BLaER1 (cell line): Measurements from ENCODE around the gene MAS1.
"Not testable (repeated sequence)": the region's sequence is repeated elsewhere in the genome, so short reads cannot be mapped to it uniquely, and the experiment has no call there.

Source experiments
- H3K27ac ChIP-seq: shearing (Covaris generic); formaldehyde crosslinking; 2 replicates; pipeline ENCODE4 v1.8.1; 2022
- H3K27me3 ChIP-seq: shearing (Covaris generic); formaldehyde crosslinking; 2 replicates; pipeline ENCODE4 v1.8.1; 2022
- H3K36me3 ChIP-seq: shearing (Covaris generic); formaldehyde crosslinking; 2 replicates; pipeline ENCODE4 v1.8.1; 2022
- H3K4me1 ChIP-seq: shearing (Covaris generic); formaldehyde crosslinking; 2 replicates; pipeline ENCODE4 v1.8.1; 2022
- H3K4me2 ChIP-seq: shearing (Covaris generic); formaldehyde crosslinking; 2 replicates; pipeline ENCODE4 v1.8.1; 2022
- H3K4me3 ChIP-seq: shearing (Covaris generic); formaldehyde crosslinking; 2 replicates; pipeline ENCODE4 v1.8.1; 2022
- H3K9ac ChIP-seq: shearing (Covaris generic); formaldehyde crosslinking; 2 replicates; pipeline ENCODE4 v1.8.1; 2022
- H3K9me3 ChIP-seq: shearing (Covaris generic); formaldehyde crosslinking; 2 replicates; pipeline ENCODE4 v1.8.1; 2022
- H4K20me1 ChIP-seq: shearing (Covaris generic); formaldehyde crosslinking; 2 replicates; pipeline ENCODE4 v1.8.1; 2022
- Cebpa-rat ChIP-seq: shearing (Covaris generic); IDR thresholded peaks from 2 replicates; pipeline ENCODE4 v1.8.1; 2022

MAS1 gene

GRCh38 chr6:159890792-159891191 lies at the start of gene MAS1:
TSS of gene MAS1 (plus strand) at chr6:159890988. CDS start at chr6:159906956, 15,968 bp downstream.
- no peak for TF ChIP-seq Cebpa-rat
- no peaks in the 10 kb centered on the region for H4K20me1 ChIP-seq
- no peak within 1 kb of the TSS for H3K27ac ChIP-seq
- no peak within 1 kb of the TSS for H3K4me3 ChIP-seq
- no peaks in the 10 kb centered on the region for H3K27me3 ChIP-seq
- H3K9ac ChIP-seq: no peak within 1 kb of the TSS
- no peaks in the 10 kb centered on the region for H3K9me3 ChIP-seq
- no peaks in the 10 kb centered on the region for H3K36me3 ChIP-seq
- H3K4me1 ChIP-seq: no peaks in the 10 kb centered on the region
- no peak within 1 kb of the TSS for H3K4me2 ChIP-seq

GRCh38 chr6:159842035-159842434 lies 48.8 kb upstream of the MAS1 start:
- H3K4me2 ChIP-seq: no peak overlapping the region
- H3K9ac ChIP-seq: no peak overlapping the region
- H3K9me3 ChIP-seq: 0 out of 2 replicates have a peak, but pooled peaks cover 3% of the 10 kb centered on the region
- no peak overlapping the region for H3K4me3 ChIP-seq
- no peaks in the 10 kb centered on the region for H4K20me1 ChIP-seq
- no peak overlapping the region for H3K27ac ChIP-seq
- no peaks in the 10 kb centered on the region for H3K36me3 ChIP-seq
- H3K27me3 ChIP-seq: no peaks in the 10 kb centered on the region
- TF ChIP-seq Cebpa-rat: no peak
- H3K4me1 ChIP-seq: peaks cover 20% of the 10 kb centered on the region

GRCh38 chr6:159844737-159845645 lies 45.8 kb upstream of the MAS1 start:
- Histone ChIP-seq H3K27ac (no peak overlapping the region), H4K20me1 (no peaks in the 10 kb centered on the region), H3K27me3 (no peaks in the 10 kb centered on the region), H3K9me3 (peaks cover 30% of the 10 kb centered on the region), H3K4me1 (peaks cover 10% of the 10 kb centered on the region), H3K4me2 (no peak overlapping the region), H3K4me3 (no peak overlapping the region), H3K9ac (no peak overlapping the region), H3K36me3 (0 out of 2 replicates have a peak, but pooled peaks cover 6% of the 10 kb centered on the region)
- no peak for TF ChIP-seq Cebpa-rat

GRCh38 chr6:159848552-159848951 lies 42.2 kb upstream of the MAS1 start:
- H3K36me3 ChIP-seq, H4K20me1 ChIP-seq: not testable (repeated sequence)
- H3K4me1 ChIP-seq: peaks cover 16% of the 10 kb centered on the region

GRCh38 chr6:159849851-159850250 lies 40.9 kb upstream of the MAS1 start:
- H3K27ac ChIP-seq, H3K36me3 ChIP-seq, H3K4me1 ChIP-seq, H3K4me3 ChIP-seq, H4K20me1 ChIP-seq, H3K27me3 ChIP-seq, H3K9ac ChIP-seq, H3K4me2 ChIP-seq: not testable (repeated sequence)
- peaks cover 30% of the 10 kb centered on the region for H3K9me3 ChIP-seq

More at GRCh38 chr6:159848552-159848951, 42.2 kb upstream of the MAS1 start:
- not testable (repeated sequence) for H3K4me2 ChIP-seq, H3K27me3 ChIP-seq, H3K4me3 ChIP-seq, H3K27ac ChIP-seq, H3K9ac ChIP-seq
- peaks cover 30% of the 10 kb centered on the region for H3K9me3 ChIP-seq

GRCh38 chr6:159852877-159853276 lies 37.9 kb upstream of the MAS1 start:
- Histone ChIP-seq H3K4me2 (peak overlapping the region; percentile 12; the same call in 1 of the 2 replicates), H3K4me1 (peaks cover 6% of the 10 kb centered on the region; the same call in 1 of the 2 replicates), H4K20me1 (no peaks in the 10 kb centered on the region), H3K27me3 (no peaks in the 10 kb centered on the region), H3K9ac (no peak overlapping the region), H3K4me3 (no peak overlapping the region), H3K36me3 (0 out of 2 replicates have a peak, but pooled peaks cover 6% of the 10 kb centered on the region), H3K27ac (no peak overlapping the region), H3K9me3 (peaks cover 28% of the 10 kb centered on the region)
- no peak for TF ChIP-seq Cebpa-rat

- Histone ChIP-seq H3K27me3 (no peaks in the 10 kb centered on the region), H3K4me3 (no peak overlapping the region), H4K20me1 (no peaks in the 10 kb centered on the region), H3K36me3 (0 out of 2 replicates have a peak, but pooled peaks cover 3% of the 10 kb centered on the region), H3K9me3 (peaks cover 19% of the 10 kb centered on the region), H3K4me2 (no peak overlapping the region), H3K27ac (no peak overlapping the region), H3K4me1 (peaks cover 6% of the 10 kb centered on the region; the same call in 1 of the 2 replicates), H3K9ac (no peak overlapping the region)
- TF ChIP-seq Cebpa-rat: no peak
Observed at GRCh38 chr6:159853754-159854153, 37.0 kb upstream of the MAS1 start.

- no peak for TF ChIP-seq Cebpa-rat
- H3K4me2 ChIP-seq: no peak overlapping the region
Observed at GRCh38 chr6:159854959-159855358, 35.8 kb upstream of the MAS1 start.

GRCh38 chr6:159858259-159858658 lies 32.5 kb upstream of the MAS1 start:
- Histone ChIP-seq H3K27ac (no peak overlapping the region), H3K4me3 (no peak overlapping the region), H3K27me3 (no peaks in the 10 kb centered on the region), H3K4me2 (no peak overlapping the region), H3K36me3 (no peaks in the 10 kb centered on the region), H3K9ac (no peak overlapping the region), H3K9me3 (peaks cover 6% of the 10 kb centered on the region; the same call in 1 of the 2 replicates), H4K20me1 (no peaks in the 10 kb centered on the region; the same call in 1 of the 2 replicates), H3K4me1 (peaks cover 19% of the 10 kb centered on the region)
- TF ChIP-seq Cebpa-rat: no peak

More at GRCh38 chr6:159854959-159855358, 35.8 kb upstream of the MAS1 start:
- Histone ChIP-seq H3K9ac (no peak overlapping the region), H3K27ac (no peak overlapping the region), H3K9me3 (peaks cover 7% of the 10 kb centered on the region), H3K27me3 (no peaks in the 10 kb centered on the region), H3K4me3 (no peak overlapping the region), H3K4me1 (peaks cover 6% of the 10 kb centered on the region; the same call in 1 of the 2 replicates), H3K36me3 (no peaks in the 10 kb centered on the region), H4K20me1 (no peaks in the 10 kb centered on the region)

GRCh38 chr6:159860482-159860881 lies 30.3 kb upstream of the MAS1 start:
- no peak overlapping the region for H3K4me3 ChIP-seq

More at GRCh38 chr6:159860482-159860881, 30.3 kb upstream of the MAS1 start:
- Histone ChIP-seq H3K9me3 (peaks cover 6% of the 10 kb centered on the region; the same call in 1 of the 2 replicates), H3K27me3 (no peaks in the 10 kb centered on the region), H3K36me3 (no peaks in the 10 kb centered on the region), H4K20me1 (no peaks in the 10 kb centered on the region; the same call in 1 of the 2 replicates), H3K4me1 (peaks cover 19% of the 10 kb centered on the region), H3K27ac (no peak overlapping the region), H3K4me2 (no peak overlapping the region), H3K9ac (no peak overlapping the region)
- no peak for TF ChIP-seq Cebpa-rat
